Right lung (tissue), 5 donors: ENCODE measurements around the gene CLDN4. TPM values are rescaled to one million over a fixed set of nuclear protein-coding genes. Genes with fewer than 3 reads are reported as not detected.

Source experiments
- DNase-seq, 2 donors: peaks; one replicate each; pipeline ENCODE4 v3.0.0-alpha.2; 2013
- polyA plus RNA-seq, 5 donors: library from polyadenylated mRNA; unstranded; fragments of 120-200 nt; gene quantifications; one replicate each; pipeline versions ENCODE4 v1.2.1 to v1.2.3, GENCODE V29; 2013; ENCODE audit warnings: inconsistent platforms in 1 of 5, low replicate concordance in 1 of 5; ENCODE audit not compliant: insufficient read length in 5 of 5, insufficient read depth in 1 of 5

Gene CLDN4
- polyA plus RNA-seq, 5 donors, result 65.3 to 98.7 (median 77.1) TPM

DNA sequence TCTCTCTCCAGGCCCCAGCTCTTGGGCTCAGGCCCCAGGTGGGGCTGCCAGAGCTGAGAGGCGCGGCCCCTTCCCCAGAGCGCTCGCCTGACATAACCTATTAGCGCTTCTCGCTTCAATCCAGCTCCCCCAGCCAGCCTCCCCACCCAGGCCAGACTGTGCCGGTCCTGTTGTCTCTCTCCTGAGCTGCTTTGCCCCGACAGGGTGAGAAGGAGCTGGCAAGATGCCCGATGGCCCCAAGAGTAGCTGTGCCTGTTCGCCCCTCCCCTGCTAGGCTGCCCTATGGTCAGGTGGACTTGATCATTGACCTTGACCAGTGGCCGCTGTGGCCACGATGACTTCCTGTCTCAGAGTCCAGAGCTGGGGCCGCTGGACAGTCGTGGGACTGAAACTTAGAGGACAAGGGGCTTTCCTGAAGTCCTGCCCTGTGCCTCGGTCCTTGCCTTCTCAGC is 39.3 kb downstream of the CLDN4 start:
- no peak for DNase-seq

DNA sequence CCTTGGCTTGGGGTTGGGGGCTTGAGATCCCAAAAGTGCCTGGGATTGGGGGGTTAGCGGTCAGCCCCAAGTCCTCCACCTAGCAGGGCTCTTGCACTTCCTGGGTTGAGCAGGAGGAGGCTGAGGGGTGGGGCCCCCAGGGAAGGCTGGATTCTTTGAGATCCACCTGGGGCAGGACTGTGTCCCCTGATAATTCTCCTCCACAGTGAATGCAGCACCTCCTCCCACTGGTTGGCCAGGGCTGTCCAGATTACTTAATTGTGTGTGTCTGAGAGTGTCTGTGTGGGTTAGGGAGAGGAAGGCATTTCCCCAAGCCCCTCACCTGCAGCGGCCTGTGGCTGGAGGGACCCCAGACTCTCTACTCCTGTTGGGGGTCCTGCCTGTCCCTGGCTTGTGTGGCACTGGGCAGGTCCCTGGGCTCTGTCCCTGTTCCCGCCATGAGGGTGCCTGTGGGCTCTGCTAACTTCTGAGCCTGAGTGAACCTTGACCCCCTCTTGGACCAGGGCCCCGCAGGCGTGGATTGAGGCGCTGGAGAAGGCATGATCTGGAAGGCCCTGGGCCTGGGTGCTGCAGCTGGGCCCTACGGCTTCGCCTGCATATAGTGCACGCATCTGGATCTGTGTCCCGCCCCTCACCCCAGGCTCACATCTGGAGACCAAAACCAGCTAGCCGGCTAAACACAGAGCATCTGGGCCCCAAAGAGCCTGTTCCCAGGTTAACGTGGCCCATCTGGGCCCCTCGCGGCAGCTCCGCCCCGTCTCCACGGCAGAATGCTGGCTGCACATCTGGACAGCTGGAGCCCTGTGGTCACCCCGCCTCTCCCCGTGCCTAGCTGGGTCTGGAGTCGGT is 40.6 kb downstream of the CLDN4 start:
- no peak for DNase-seq

DNA sequence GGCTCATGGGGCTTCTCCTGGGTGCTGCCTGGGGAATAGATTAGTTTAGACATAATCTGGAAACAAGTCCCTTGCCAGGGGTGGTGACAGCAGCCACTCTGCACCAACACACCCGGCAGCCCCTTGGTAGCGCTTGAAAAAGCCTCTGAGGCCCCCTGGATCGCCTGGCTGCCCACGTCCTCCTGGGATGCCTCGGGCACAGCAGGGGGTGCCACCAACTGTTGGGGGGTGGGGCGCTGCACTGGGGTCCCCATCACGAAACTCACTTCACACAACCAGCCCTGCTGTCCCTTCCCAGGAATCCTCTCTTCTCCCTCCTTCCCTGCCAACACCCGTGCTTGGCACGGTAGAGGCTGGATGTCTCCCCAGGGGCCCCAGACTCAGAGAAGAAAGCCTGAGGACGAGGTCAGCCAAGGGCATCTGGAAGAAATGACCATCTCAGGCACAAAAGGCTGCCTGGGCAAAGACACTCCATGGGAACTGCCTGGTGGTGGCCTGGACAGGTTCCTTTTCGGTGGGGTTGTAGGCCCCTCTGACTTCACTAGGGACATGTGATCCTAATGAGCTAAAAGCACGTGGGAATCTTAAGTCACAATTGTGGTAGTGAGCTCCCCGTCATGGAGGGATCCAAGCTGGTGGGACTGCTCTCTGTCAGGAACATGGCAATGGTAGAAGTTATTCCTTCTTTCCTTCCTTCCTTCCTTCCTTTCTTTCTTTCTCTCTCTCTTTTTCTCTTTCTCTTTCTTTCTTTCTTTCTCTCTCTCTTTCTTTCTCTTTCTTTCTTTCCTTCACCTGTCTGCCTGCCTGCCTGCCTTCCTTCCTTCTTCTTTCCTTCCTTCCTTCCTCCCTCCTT is 41.5 kb downstream of the CLDN4 start:
- DNase-seq, result no peak

DNA sequence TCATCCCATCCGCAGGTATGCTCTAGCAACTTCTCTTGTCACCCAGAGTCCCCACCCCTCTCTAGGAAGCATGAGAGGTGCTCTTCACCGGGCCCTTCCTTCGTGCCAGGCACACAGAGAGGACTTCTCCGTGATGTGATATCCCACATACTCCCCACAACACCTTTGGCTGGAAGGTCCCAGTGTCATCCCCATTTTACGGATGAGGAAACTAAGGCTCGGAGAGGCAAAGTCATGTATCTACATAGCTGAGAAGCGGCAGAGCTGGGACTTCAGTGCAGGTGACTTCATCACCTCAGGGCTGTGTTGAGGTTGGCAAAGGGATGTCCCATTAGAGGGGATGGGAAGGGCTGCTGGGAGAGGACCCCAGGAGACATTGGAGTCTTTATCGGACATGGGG is 45.6 kb downstream of the CLDN4 start:
- DNase-seq, result no peak

DNA sequence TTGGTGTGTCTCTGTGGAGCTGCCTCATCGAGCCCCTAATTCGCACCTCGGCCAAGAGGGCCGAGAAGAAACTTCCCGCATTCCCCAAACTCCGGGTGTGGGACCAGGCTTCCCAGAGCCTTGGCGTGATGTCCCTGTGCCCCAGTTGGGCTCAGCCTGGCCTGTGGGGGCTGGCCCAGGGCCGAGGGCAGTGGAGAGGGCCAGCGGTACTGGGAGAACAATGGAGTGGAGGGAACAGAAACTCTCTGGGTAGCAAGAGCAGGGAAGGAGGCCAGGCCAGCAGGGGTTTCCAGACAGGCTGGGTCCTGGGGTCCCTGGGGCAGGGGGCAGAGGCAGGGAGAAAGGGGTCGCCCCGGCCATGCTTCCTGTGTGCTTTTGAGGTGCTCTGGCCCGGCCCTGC is 46.2 kb downstream of the CLDN4 start:
- no peak for DNase-seq

DNA sequence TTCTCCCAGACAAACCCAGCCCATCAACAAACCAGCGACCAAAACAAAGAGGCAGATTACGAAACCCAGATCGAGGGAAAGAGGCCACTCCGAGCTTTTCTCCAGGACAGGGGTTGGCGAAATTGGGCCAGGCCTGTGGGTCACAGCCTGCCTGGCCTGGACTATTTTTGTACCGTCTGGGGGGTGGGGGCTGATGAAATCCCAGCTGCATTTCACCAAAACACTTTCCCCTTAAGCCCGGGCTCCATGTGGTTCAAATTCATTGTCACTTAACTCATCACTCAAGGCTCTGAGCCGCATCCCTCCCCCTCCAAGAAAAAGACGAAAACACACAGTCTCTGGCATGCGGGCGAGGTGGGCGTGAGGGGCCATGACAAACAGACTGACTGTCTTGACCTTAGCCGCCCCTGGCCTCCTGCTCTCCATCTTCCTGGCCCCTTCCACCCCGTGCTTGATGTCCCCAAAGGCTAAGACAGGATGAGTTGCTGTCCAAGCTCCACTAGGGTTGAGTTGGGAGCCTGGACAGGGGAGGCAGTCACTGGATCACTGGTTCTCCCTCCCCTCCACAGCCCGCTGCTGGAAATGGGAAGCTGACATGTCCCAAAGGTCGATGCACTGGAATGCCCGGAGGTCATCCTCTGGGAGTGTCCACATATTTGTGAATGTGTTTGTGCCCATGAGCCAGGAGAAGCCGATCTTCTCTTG is 49.3 kb downstream of the CLDN4 start:
- peak; percentile 78 to 82 for DNase-seq

DNA sequence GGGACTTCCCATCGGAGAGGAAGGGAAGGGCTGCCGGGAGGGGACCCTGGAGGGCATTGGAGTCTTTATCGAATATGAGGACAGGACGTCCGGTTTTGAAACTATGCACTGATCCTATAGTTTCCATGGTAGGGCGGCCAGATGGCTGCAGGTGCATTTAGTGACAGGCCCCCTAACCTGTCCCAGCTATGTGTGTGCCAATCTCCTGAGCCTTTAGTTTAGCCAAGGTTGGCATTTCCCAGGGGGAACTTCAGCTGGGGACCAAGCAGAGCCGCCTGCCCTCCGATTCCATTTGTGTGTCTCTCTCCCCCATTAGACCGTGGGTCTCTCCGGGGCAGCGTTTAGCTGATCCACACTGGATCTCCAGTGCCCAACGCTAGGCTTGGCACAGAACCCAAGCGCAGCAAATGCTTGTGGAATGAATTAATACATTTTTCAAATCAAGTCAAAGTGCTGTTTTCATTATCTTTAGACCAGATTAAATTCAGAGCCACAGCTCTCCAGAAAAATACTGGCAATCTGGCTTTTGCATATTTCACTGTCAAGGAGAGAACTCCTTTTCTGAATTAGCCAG is 50.0 kb downstream of the CLDN4 start:
- no peak for DNase-seq

DNA sequence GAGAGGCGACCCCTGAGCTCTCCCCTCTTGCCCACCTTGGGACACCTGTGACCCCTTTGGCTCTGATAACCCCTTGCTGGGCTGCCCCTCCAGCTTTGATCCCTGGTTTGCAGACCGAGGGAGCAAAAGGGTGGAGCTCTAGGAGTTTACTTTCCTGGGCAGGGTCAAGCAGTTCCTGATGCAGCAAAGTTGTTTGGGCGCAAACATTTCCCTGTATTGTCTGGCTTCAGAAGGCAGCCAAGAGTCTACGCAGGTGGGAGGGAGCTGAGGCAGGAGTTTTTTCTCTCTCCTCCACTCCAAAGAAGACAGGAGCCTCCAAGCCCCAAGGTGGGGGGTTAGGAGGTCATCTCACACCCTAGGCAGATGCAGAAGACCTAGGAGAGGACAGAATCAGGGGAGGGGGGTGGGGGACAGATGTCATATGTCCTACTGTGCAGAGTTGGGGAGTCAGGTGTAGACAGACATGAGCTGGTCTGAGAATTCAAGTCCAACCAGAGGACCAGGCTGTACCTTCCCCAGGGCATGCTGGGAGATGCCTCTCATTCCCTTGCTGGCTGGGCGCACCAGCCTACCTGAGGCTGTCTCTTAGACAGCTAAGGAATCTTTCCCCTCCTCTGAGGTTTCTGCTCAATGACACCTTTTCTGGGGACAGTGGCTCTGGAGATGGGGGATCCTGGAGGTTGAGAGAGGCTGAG is 50.7 kb downstream of the CLDN4 start:
- DNase-seq, result no peak

DNA sequence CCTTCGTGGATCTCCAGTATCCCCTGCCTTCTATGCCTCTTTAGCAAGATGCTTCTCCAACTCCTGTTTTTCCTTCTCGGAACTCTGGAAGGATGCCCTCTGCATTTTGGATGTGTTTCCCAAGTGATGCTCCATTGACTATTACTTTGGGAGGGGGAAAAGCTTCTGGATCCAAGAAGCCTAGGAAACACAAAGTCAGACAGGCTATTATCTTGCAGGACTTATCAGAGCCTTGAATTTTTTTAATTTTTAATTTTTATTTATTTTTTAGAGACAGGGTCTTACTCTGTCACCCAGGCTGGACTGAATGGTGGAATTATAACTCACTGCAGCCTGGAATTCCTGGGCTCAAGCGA is 51.2 kb downstream of the CLDN4 start:
- no peak for DNase-seq

Other genes starting within 250 kb of the CLDN4 start
- 1 to 10 TPM; 1.6 to 6.0 (median 2.4) TPM for gene MLXIPL, start 206.5 kb upstream of the CLDN4 start, polyA plus RNA-seq
- 10 to 100 TPM in 2 of 5 donors, 1 to 10 TPM in 3; 5.5 to 12.3 (median 8.2) TPM for gene VPS37D, start 163.2 kb upstream of the CLDN4 start, polyA plus RNA-seq
- 10 to 100 TPM in 1 of 5 donors, 1 to 10 TPM in 4; 8.1 to 10.5 (median 9.0) TPM for gene DNAJC30, start 147.5 kb upstream of the CLDN4 start, polyA plus RNA-seq
- 10 to 100 TPM; 69.3 to 99.6 (median 83.6) TPM for gene BUD23, start 147.4 kb upstream of the CLDN4 start, polyA plus RNA-seq
- 10 to 100 TPM in 1 of 5 donors, 1 to 10 TPM in 4; 6.4 to 12.7 (median 9.4) TPM for gene STX1A, start 111.3 kb upstream of the CLDN4 start, polyA plus RNA-seq
- 10 to 100 TPM; 12.5 to 18.2 (median 13.5) TPM for gene ABHD11, start 92.2 kb upstream of the CLDN4 start, polyA plus RNA-seq
- gene CLDN3, start 60.7 kb upstream of the CLDN4 start, polyA plus RNA-seq, result 10 to 100 TPM in 4 of 5 donors, 1 to 10 TPM in 1; 10.0 to 31.1 (median 19.9) TPM
- 1 to 10 TPM; 2.1 to 8.6 (median 4.3) TPM for gene METTL27, start 11.5 kb downstream of the CLDN4 start, polyA plus RNA-seq
- under 1 TPM in 1 of 5 donors, not detected in 4; 0.24 TPM for gene TMEM270, start 30.2 kb downstream of the CLDN4 start, polyA plus RNA-seq
- gene ELN, start 197.2 kb downstream of the CLDN4 start, polyA plus RNA-seq, result 100 to 1,000 TPM; 165 to 379 (median 275) TPM